NCI-H2227 (cell line): Measurements from ENCODE around the gene PVALB.

Experiments used
- DNase-seq: peaks from one replicate; lab custom pipeline; 2025; ENCODE audit not compliant: unreplicated experiment; lab: John Stamatoyannopoulos, UW

The PVALB gene

DNA sequence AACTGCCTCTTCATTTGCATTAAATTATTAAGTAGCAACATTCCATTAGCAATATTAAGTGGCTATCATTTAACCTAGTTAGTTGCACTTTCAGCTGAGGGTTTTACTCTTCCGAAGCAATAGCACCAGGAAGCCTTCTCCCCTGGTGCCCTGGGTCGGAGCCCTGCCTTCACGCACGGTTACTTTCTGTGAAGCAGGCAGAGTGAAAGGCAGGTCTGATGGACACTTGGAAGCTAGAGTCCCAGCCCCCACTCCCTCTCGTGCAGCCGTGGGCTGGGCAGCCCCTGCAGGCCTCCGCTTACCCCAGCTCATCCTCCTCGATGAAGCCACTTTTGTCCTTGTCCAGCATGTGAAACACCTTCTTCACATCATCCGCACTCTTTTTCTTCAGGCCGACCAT lies 2.0 kb downstream of the PVALB start:
- no peak for DNase-seq

DNA sequence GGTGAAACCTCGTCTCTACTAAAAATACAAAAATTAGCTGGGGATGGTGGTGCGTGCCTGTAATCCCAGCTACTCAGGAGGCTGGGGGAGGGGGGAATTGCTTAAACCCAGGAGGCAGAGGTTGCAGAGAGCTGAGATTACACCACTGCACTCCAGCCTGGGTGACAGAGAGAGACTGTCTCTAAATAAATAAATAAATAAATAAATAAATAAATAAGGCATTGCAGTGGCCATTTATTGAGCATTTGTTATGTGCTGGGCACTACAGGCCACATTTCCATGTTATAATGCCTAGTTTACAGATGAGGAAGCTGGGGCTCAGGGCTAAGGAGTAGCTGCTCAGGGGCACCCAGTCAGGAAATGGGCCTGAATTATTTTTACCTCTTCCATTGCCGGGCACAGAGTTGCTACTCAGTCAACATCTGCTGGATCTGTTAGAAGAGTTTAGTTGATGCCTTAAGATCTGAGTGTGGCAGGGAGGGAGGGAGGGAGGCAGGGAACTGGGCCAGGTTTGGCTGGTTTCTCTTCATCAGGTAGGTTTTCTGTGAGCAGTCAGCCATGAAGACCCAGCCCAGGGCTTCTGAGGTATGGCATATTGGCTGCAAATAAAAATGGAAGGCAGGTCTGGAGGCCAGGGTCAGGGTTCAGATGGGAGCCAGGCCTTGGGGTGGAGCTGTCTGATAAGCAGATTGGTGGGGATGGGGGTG lies 5.6 kb downstream of the PVALB start:
- DNase-seq: no peak

DNA sequence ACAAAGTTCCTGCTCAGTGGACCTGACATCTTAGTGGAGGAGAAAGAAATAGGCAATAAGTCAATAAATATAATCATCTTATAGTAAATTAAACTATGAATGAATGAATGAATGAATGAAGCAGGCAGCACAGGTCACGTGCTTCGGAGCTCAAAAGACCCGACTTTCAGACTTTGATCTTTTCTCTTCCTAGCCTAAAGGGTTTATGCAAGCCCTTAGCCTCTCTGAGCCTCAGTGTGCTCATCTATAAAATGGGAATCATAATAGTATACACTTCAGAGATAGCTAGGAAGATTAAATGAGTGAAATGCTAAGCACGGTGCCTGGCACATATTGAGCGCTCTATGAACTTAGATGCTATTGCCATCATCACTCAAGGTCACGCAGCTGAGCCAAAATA lies 7.5 kb downstream of the PVALB start:
- DNase-seq: no peak

DNA sequence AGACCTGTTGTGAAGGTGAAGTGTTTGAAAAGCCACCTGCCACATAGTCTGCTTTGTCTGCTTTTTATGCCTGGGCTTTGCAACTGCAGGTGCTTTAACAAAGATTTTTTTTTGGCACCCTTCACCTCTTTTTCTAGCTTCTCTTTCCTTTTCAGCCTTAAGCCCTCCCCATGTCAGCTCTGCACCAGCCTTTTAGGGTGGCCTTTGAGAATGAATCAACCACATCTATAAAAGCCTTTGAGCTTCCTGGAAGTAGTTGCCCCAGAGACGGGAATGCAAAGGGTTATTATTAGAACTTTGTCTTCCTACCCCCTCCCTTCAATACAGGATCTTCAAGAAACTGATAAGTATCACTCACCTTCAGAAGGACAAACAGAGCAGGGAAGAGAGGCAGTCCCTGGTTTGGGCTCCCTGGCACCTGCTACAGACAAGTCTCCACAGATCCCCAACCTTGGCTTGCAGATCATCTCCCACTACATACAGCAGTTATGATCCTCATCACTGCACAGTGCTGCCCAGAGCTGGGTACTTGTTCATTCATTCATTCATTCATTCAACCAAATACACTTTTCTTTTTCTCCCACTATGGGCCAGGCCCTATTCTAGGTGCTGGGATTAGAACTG lies 8.0 kb downstream of the PVALB start:
- DNase-seq: no peak

DNA sequence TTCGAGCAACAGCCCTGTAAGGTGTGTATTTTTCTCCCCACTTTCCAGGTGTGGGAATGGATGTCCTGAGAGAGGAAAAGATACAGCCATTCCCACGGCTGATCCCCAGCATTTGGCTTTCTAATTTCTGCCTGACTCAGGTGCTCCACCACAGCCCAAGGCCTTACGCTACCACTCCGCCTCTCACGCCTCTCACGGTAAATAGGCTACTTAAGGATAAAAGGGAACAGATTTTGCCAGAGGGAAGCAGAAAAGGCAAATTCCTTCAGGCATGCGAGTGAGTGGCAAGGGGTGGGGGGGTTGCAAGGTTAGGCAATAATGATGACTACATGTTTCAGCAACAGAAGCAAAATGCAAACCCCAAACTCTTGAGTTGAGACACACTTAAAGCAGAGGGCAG lies 9.2 kb downstream of the PVALB start:
- no peak for DNase-seq

DNA sequence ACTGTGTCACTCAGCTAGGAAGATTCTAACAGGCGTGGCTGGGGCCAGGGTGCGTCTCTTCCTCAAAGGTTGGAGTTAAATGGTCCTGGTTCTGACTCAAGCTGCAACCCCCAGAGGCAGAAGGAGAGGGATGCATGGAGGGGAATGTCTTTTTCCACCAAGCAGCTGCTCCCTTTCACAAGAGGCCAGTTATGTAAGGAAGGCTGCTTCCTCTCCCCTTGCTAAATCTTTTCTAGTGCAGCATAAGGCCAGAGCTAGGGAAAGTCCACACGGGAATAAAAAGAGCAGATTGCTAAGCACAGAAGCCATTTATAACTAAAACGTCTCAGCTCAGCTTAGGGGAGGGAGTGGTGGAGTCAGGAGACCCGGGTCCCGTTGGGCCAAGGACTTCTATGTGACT lies 10.0 kb downstream of the PVALB start:
- no peak for DNase-seq

DNA sequence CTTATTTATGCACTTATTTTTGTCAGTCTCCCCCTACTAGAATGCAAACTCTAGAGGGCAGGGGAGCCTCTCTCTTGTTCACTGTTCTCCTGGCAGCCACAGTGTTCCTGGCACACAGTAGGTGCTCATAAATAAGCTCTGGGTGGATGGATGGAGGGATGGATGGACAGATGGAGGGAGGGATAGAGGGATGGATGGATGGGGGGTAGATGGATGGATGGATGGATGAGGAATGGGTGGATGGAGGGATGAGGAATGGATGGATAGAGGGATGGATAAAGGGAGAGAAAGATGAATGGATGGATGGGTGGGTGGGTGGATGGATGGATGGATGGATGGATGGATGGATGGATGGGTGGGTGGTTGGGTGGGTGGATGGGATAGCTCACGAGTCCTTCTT lies 13.5 kb downstream of the PVALB start:
- no peak for DNase-seq

DNA sequence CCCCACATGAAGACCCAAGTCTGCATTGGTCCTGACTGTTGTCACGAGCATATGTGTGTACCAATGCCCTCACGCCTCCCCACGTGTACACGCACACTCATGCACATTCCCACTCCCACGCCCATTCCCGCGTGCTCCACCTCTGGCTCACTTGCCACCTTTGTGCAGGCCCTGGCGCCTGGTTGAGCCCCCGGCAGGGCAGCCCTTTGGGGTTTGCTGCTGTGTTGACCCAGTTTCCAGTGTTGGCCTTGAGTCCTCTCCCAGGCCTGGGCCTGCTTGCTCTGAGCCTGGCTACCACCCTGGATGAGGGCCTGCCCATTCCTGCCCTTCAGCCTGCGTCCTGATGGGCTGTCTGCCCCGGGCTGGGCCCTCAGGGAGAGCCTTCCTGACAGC lies 18.2 kb downstream of the PVALB start:
- DNase-seq: no peak

DNA sequence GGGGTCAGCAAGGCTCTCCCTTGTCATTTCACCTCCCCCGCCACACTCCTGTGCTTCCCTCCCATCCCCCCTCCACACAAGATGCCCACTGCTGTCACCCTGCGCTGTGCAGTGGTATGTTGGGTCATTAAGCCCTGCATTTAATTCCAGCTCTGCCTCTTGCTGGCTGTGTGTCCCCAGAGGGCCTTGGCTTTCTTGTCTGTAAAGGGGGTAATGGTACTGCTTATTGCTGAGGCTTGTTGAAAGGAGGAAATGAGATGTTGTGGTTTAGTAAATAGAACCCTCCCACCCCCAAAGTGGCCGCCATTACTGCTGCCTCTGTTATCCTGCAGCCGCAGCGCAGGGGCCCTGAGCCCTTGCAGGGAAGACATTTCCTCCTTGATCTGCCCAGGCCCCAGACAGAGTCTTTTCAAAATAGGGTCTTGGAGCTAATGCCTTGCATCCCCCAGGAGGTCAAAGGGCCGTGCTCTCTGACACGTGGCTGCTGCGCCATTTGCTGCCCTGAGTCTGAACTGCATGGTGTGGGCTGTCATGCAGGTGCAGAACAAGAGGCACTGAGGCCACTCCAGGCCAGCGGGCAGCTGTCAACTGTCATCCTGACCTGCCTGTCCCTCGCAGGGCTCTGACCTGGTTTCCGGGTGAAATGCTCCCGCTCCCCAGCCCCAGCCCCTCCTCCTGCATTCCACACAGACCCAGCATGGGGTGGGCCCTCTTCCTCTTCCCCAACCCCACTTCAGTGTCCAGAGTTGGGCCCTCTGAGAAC lies 18.7 kb downstream of the PVALB start:
- no peak for DNase-seq

DNA sequence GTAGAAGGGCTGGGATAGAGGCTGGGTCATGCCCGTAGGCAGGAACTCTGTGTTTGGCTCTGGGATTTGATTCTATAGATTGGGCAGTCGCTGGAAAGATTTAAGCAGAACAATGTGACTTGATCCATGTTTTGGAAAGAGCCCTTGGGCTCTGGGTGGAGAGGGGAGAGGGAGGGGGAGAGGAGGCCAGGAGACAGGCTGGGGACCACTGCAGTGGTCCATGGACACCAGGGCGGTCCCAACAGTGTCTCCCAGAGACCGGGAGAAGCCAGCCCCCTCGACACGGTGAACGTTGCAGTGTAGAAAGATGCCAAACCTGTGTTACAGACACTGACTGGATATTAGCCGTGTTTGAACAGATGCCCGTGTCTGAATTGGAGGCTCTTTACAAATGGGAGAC lies 19.5 kb downstream of the PVALB start:
- DNase-seq: peak; percentile 27

DNA sequence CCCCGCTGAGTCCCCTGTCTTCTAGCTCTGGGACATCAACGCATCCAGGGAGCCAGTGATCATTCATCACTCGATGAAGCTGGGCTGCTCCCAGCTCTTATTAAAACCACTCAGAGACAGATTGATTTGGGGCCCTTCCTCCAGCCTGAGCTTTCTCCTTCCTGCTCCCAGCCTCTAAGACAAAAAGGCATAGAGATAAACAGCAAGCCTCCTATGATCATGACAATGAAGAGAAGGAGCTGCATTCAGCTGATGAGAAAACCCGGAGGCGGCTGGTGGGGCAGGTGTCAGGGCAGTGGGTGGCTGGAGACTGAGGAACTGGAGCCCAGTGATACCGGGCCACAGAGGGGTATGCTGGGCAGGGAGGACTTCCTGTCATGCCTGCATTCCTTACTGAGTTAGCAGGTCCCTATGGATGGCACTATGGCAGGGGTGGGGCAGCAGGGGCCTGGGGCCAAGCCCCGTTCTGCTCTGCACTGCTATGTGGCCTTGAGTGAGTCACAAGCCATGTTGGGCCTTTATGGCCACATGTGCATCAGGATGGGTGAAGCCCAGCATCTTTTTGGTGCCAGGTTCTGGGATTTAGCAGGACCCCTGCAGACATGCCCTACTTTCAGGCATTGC lies 20.2 kb downstream of the PVALB start:
- no peak for DNase-seq

DNA sequence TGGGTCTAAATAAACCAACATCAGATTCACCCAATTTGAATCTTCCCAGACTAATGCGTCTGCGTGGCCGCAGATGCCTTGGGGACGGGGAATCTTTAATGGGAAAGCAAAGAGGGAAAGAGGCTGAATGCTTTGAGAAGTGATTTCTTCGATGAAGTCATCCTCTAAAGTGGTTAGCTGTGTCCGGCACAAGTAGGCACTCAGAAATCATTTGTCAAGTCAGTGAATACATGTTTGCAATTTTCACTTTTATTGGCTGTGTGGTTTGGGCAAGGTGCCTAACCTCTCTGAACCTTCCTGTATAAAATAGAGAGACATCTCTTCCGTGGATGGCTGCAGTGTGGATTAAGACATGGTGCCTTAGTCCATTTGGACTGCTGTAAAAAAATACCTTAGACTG lies 21.2 kb downstream of the PVALB start:
- DNase-seq: no peak

DNA sequence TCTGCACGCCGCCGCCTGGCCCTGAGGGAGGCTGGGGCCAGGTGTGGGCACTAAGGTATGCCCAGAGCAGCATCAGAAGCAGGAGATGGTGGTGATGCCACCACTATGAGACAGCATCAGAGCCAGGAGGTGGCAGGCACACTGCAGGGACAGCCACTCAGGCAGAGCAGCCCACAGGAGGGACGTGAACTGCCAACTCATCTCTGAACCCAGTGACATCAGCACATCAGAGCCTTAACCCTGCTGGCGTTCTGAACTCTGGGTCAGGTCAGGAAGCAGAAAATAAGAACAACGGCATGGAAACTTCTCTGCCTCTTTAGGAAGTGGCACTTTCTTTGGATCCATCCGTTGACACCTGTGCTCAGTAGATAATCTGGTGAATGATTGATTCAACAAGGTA lies 26.2 kb downstream of the PVALB start:
- DNase-seq: no peak

DNA sequence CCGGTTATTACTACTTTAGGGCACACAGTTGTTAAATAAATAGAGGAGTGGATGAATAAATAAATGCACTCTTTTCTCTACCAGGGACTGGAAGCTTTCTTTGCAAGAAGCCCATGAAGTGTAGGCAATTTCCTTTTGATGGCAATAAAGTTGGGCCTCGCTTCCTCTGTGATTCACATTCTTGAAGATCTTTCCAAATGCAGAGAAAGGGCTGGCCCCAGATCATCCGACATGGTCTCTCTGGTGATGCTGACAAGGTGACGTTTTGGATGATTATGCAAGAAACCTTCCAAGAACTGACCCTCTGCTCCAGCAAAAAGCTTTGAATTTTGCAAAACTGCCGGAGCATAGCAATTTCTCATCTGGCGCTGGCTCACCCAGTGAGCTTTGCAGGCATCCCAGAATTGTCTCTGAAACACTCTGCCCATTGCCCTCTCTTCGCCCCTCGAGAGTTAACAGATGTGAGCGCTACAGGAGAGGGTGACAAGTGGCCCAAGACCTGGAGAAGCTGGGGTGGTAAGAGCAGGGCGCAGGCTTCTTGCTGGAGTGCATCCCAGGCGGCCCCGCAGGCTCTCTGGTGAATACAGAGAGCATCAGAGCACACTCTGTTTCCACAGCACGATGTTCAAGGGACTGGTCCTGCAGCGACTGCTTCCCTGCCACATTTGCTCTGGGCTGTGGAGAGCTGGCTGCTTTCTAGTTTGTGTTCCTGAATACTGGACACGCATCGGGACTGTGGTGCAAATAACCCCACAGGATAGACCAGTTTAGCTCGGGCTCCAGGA lies 29.4 kb downstream of the PVALB start:
- no peak for DNase-seq

DNA sequence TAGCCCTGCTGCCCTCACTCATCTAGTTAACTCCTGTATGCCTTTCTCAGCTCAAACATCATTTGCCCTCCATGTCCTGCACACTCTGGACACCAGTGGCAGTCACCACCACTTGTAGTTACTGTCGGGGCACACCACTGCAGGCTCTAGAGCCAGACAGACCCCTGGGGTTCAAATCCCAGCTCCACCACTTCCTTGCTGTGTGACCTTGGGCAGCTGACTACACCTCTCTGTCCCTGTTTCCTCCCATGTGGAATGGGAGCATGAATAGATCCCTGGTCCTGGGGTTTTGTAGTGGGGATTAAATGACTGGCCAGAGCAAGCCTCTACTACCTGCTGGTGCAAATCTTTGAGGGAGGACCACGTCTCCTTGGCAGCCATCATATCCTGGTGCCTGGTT lies 33.1 kb downstream of the PVALB start:
- no peak for DNase-seq

DNA sequence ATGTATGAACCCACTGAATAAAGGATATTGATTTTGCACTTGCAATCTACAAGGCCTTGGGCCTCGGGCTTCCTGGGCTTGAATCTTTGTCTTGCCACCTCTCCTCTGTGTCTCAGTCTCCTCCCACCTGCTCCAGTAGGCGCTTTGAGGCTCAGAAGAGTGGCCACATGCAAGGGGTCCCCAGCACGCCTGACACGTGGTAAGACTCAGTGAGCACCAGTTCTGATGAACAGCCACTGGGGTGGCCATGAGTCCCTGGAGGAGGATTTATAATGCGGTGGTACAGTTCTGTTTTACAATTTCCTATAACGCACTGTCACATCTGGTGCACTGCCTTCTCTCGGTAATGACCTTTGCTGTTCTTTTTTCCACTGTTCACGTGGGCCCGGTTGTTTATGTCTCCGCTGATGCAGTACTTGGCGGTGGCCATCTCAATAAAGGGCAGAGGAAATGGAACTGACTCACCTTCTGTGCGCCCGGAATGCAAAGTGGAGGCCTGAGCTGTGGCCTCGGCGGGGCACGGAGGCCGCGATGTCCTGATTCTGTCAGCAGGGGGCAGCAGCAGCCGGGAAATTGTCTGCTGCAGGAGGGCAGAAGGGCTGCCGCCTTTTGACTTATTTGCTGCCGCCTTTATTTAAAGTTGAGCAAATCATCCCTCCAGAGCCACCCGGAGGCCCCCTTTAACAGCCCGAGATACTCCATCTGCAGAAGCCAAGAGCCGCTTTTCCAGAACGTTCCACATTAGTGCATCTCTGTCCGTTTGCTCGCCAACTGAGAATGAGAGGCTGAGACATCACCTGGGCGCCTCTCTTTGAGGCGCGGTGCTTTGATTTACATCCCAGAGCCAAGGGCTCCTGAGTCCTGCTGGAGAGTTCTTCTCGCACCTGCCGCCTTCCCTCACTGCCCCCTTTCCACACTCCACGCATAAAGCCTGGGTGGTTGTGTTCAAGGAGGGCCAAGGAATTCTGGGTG lies 34.9 kb downstream of the PVALB start:
- peak; percentile 72 for DNase-seq

DNA sequence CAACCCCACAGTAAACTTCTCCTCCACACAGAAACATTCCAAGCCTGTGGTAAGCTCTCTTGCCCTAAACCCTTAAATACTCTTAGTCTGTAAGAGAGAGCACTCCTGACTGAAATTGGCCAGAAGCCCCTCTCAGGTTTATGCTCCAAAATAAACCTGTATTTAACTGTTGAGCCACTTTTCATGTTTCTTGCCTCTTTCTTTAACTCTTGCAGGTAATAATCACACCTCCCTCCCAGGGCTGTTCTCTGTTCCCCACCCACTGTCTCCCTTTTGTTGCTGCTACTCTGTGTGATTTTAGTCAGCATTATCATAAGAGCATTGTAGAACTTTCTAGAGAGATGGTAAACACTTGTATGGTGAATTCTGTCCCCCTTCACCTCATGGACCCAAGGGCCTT lies 38.8 kb downstream of the PVALB start:
- DNase-seq: no peak

DNA sequence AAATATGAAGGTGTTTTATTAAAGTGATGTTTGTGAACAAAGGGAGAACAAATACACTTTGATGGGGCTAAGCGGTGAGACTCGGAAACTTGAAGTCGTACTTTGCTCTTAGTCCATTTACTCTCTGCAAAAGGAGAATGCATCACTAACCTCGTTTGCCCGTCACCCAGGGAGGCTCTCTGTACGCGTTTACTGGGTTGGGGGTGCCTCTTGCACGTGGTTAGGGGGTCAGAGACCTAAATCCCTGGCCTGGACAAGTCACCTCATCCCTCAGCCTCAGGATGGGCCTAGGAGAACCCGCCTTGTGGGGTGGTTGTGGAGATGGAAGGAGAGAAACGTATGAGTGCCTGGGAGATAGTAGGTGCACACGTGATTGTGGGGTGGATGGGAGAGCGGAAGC lies 40.1 kb downstream of the PVALB start:
- DNase-seq: no peak

DNA sequence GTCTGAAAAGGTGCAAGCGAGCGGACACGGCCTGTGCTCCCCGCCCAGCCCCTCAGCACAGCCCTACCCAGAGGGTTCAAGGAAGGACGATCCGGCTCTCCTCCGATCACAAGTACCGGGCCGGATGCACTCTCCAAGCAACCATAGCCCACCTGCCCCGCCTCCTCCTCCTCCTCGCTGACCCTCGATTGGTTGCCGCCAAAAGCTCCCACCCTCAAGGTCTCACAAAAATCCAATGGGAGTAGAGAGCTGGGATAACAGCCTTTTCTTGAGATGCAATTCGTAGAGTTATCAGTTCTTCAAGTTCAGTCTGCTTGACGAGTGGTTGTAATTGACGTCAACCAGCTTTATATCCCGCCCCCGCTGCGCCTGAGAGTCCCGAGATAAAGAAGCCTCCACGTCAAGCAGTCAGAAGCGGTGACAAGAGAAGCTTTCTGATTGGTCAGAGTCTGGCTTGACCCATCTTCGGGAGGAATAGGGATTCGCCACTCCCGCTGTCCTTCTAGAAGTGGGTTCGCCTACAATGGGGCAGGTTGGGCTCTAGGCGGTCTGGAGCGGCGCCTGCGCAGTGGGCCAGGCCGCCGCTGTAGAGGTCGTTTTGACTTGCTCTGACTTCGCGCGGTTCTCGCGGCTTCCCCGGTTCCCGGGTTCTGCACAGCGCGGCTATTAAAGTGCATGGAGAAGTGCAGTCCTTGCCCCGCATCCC lies 40.7 kb downstream of the PVALB start, which contains the start of gene IFT27:
Gene IFT27 (minus strand): TSS at position 156 of the 706 bp plus-strand sequence. CDS start 412 bp downstream, outside the sequence.
- peak; percentile 99 for DNase-seq
